GM12878 (cell line): Measurements from ENCODE around the gene LEF1. TPM values are rescaled to one million over a fixed set of nuclear protein-coding genes. Genes with fewer than 3 reads are reported as not detected.

Experiments used
- ATAC-seq: fragments of 200-7000 bp; cut with Tn5 transposase; 3 replicates; pipeline ENCODE4 v1.9.1; 2020; ENCODE audit warnings: mild to moderate bottlenecking, moderate library complexity
- BruUV-seq: library from RNA; stranded (reverse); fragments of 400-500 nt; replicated peaks from 2 replicates; lab custom pipeline; 2021; lab: Mats Ljungman, UMichigan
- CTCF ChIA-PET: fragments of 300-600 bp; sonication (Branson Sonifier 250); formaldehyde crosslinking; extraction: SDS; loops from one replicate; lab custom pipeline; 2021; ENCODE audit warnings: inconsistent platforms; lab: Yijun Ruan, JAX
- POLR2A ChIA-PET: fragments of 350-600 bp; formaldehyde crosslinking; extraction: SDS; loops from one replicate; lab custom pipeline; 2021; ENCODE audit warnings: inconsistent platforms; lab: Charles Lee
- RAD21 ChIA-PET: fragments of 300-600 bp; sonication (Branson Sonifier 250); formaldehyde crosslinking; loops from one replicate; lab custom pipeline; 2023; ENCODE audit warnings: antibody characterized with exemption; ENCODE audit not compliant: unreplicated experiment; lab: Charles Lee
- SMC1A ChIA-PET: fragments of 300-600 bp; sonication (Branson Sonifier 250); formaldehyde crosslinking; loops from one replicate; lab custom pipeline; 2023; ENCODE audit not compliant: unreplicated experiment, uncharacterized antibody; lab: Charles Lee
- DNase-seq: peaks from one replicate; pipeline ENCODE4 v3.0.0-alpha.2; 2011; ENCODE audit warnings: low read depth, low spot score
- FAIRE-seq: peaks from 3 replicates; lab custom pipeline; 2011; peaks lifted over from hg19 to GRCh38; lab: Jason Lieb, UNC
- H2AFZ ChIP-seq: 2 replicates; pipeline ENCODE4 v1.6.0; 2011; ENCODE audit warnings: low read depth, low read length, control low read depth; ENCODE audit not compliant: control insufficient read depth
- H3K27ac ChIP-seq: 2 replicates; pipeline ENCODE4 v1.5.1; 2011; ENCODE audit warnings: control low read depth; ENCODE audit not compliant: control insufficient read depth, insufficient read depth
- H3K27me3 ChIP-seq, 2 experiments: replicated peaks in 1 of 2; 2 replicates each; pipeline versions ENCODE4 v1.6.0 to v1.6.1; 2011; ENCODE audit warnings: low read length in 1 of 2; ENCODE audit not compliant: control insufficient read depth in 2 of 2, insufficient read depth in 2 of 2
- H3K36me3 ChIP-seq, 2 experiments: 2 replicates each; pipeline ENCODE4 v1.5.1; 2011; ENCODE audit warnings: low read length in 1 of 2; ENCODE audit not compliant: control insufficient read depth in 2 of 2, insufficient read depth in 2 of 2
- H3K4me1 ChIP-seq: 2 replicates; pipeline ENCODE4 v1.6.1; 2011; ENCODE audit warnings: mild to moderate bottlenecking, low read length, moderate library complexity, mixed read lengths; ENCODE audit not compliant: control insufficient read depth, insufficient read depth
- H3K4me2 ChIP-seq: 2 replicates; pipeline ENCODE4 v1.6.0; 2011; ENCODE audit warnings: control low read depth; ENCODE audit not compliant: control insufficient read depth, insufficient read depth
- H3K4me3 ChIP-seq: fragments of 200-600 bp; sonication (generic); 2 replicates; pipeline ENCODE4 v1.5.1; 2016
- H3K79me2 ChIP-seq: 2 replicates; pipeline ENCODE4 v1.6.0; 2011; ENCODE audit warnings: low read length; ENCODE audit not compliant: control insufficient read depth, insufficient read depth
- H3K9ac ChIP-seq: 2 replicates; pipeline ENCODE4 v1.8.0; 2011; ENCODE audit warnings: low read length, control low read depth, mixed read lengths; ENCODE audit not compliant: control insufficient read depth, insufficient read depth
- H3K9me3 ChIP-seq: replicated peaks from 3 replicates; pipeline ENCODE4 v1.5.1; 2011; ENCODE audit warnings: mild to moderate bottlenecking, low read length; ENCODE audit not compliant: control insufficient read depth, insufficient read depth
- H4K20me1 ChIP-seq: 2 replicates; pipeline ENCODE4 v1.6.0; 2011; ENCODE audit not compliant: control insufficient read depth, insufficient read depth
- EZH2 ChIP-seq: IDR thresholded peaks from 2 replicates; pipeline ENCODE4 v1.6.1; 2012; ENCODE audit warnings: low read depth, mild to moderate bottlenecking, control low read depth, inconsistent platforms, low read length, borderline replicate concordance; ENCODE audit not compliant: control insufficient read depth
- POU2F2 ChIP-seq: IDR thresholded peaks from 3 replicates; pipeline ENCODE4 v1.6.1; 2011; ENCODE audit warnings: low read depth, mild to moderate bottlenecking, low read length, borderline replicate concordance
- RAD21 ChIP-seq: IDR thresholded peaks from 2 replicates; pipeline ENCODE4 v1.6.1; 2011; ENCODE audit warnings: mild to moderate bottlenecking, low read depth, low read length, moderate library complexity; ENCODE audit not compliant: insufficient read depth
- STAT3 ChIP-seq: IDR thresholded peaks from 2 replicates; pipeline ENCODE4 v1.6.1; 2011; ENCODE audit warnings: low read depth, low read length, improper control_type of control experiment
- YY1 ChIP-seq: IDR thresholded peaks from 2 replicates; pipeline ENCODE4 v1.6.1; 2011; ENCODE audit warnings: low read depth, mild to moderate bottlenecking, low read length
- WGBS: methylation state at CpG from one replicate; pipeline ENCODE4 v1.1.6; 2016; ENCODE audit warnings: low lambda C conversion rate; ENCODE audit not compliant: insufficient replicate concordance, insufficient coverage; ENCODE audit errors: missing lambda C conversion rate; 5-methylcytosine and 5-hydroxymethylcytosine counted together
- in situ Hi-C: fragments of 300-500 bp; cut with MboI; formaldehyde crosslinking; loops from 9 replicates; pipeline ENCODE4 v1.14.3; 2018; ENCODE audit warnings: mixed read lengths
- intact Hi-C: fragments of 100-400 bp; cut with micrococcal nuclease; formaldehyde crosslinking; loops from one replicate; pipeline ENCODE4 v1.14.2; 2022; ENCODE audit not compliant: unreplicated experiment
- polyA plus RNA-seq, 11 experiments: library from polyadenylated mRNA; depleted of rRNA in 4 of 11; unstranded in 6 of 11; stranded (reverse) in 5 of 11; fragments of >200 nt; fragmentation: Nextera tagmentation in 4 of 11; fragmentation: Illumina TruSeq in 1 of 11; extraction: Ambion mirVana in 4 of 11; extraction: Trizol in 1 of 11; gene quantifications; 1 replicate in 1 of 11; 2 replicates in 10 of 11; pipeline versions ENCODE4 v1.2.1 to v1.2.3, GENCODE V29; 2011 to 2016; ENCODE audit warnings: inconsistent platforms in 2 of 11, missing spikeins in 2 of 11, low read depth in 1 of 11
- total RNA-seq, 4 experiments: library from RNA; depleted of rRNA in 3 of 4; stranded (reverse); fragments of >200 nt in 3 of 4; fragmentation: Illumina TruSeq in 1 of 4; extraction: Trizol in 1 of 4; gene quantifications; 2 replicates each; pipeline versions ENCODE4 v1.2.1 to v1.2.3, GENCODE V29; 2013 to 2021
- TF ChIP-seq, protein P1 (sequence below): IDR thresholded peaks from 2 replicates; pipeline ENCODE4 v1.6.1; 2012; ENCODE audit warnings: improper control_type of control experiment, low read depth, low read length; ENCODE audit not compliant: insufficient replicate concordance

The LEF1 gene
- total and polyA plus RNA-seq, 10 of the 15 experiments (the other 5 are each of a cell fraction or from before 2014, with no cell fraction given) = 10.2 to 38.1 (median 19.5) TPM

DNA sequence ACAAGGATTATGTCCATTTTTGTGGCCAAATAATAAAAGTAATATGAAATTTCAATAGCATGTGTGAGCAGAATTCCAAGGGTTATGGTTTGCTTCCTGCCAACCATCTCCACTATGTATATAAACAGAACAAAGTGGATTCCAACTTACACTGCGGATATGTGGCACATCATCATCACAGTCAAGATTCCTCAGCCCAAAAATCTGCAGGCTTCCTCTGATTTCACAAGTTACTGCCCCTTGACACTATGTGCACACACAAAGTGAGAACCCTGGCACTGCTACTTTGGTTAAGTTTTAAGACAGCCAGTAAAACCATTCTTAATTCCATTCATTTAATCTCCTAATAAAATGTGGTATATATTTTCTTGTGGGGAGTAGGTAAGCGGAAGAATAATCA lies 76.4 kb downstream of the LEF1 start (continued):
- TF ChIP-seq, protein P1, sequence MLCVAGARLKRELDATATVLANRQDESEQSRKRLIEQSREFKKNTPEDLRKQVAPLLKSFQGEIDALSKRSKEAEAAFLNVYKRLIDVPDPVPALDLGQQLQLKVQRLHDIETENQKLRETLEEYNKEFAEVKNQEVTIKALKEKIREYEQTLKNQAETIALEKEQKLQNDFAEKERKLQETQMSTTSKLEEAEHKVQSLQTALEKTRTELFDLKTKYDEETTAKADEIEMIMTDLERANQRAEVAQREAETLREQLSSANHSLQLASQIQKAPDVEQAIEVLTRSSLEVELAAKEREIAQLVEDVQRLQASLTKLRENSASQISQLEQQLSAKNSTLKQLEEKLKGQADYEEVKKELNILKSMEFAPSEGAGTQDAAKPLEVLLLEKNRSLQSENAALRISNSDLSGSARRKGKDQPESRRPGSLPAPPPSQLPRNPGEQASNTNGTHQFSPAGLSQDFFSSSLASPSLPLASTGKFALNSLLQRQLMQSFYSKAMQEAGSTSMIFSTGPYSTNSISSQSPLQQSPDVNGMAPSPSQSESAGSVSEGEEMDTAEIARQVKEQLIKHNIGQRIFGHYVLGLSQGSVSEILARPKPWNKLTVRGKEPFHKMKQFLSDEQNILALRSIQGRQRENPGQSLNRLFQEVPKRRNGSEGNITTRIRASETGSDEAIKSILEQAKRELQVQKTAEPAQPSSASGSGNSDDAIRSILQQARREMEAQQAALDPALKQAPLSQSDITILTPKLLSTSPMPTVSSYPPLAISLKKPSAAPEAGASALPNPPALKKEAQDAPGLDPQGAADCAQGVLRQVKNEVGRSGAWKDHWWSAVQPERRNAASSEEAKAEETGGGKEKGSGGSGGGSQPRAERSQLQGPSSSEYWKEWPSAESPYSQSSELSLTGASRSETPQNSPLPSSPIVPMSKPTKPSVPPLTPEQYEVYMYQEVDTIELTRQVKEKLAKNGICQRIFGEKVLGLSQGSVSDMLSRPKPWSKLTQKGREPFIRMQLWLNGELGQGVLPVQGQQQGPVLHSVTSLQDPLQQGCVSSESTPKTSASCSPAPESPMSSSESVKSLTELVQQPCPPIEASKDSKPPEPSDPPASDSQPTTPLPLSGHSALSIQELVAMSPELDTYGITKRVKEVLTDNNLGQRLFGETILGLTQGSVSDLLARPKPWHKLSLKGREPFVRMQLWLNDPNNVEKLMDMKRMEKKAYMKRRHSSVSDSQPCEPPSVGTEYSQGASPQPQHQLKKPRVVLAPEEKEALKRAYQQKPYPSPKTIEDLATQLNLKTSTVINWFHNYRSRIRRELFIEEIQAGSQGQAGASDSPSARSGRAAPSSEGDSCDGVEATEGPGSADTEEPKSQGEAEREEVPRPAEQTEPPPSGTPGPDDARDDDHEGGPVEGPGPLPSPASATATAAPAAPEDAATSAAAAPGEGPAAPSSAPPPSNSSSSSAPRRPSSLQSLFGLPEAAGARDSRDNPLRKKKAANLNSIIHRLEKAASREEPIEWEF = no peak
- TF ChIP-seq, all 136 proteins: peak for 0

DNA sequence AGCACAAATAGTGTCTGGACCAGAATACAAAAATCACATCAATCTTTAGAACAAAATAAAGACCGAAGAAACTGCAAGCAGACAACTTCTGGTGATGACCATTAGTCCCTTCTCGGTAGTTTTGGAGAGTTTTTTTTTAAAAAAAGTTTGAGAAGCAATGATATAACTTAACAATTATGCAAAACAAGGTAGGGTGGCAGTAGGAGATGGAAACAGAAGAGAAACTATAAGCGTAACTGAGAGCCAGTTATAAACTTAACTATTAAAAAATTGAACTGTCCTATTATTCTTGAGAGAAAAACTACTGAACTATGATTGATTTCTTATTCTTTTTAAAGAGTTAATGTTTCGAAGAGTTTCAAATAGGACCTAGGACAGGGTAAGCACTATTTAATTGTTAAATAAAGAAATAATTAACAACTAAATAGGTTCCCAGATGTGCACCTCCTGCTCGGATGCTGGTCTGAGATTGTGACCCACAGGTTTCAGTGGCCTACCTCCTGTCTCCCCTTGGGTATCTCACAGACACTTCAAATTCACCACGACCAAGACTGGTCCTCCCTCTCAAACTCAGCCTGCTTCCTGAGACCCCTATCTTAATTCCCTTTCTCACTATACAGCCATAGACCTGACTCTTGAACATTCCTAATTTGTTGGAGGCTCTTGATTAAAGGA lies 81.3 kb downstream of the LEF1 start:
- ChIA-PET POLR2A (no interaction called here), SMC1A (interaction anchor here (0.8 kb wide), 1 partner anchor 9 kb away, joined by 3 read pairs; no protein-coding TSS in a partner anchor), CTCF (no interaction called here), RAD21 (no interaction called here)
- H3K79me2 ChIP-seq = no peaks in the 10 kb centered on the region
- no peak for DNase-seq
- no peak overlapping the region for H3K9ac ChIP-seq
- WGBS = 35% methylated on average over 6 of the region's 6 CpGs
- no peaks in the 10 kb centered on the region for H3K9me3 ChIP-seq
- no peak overlapping the region for H3K4me2 ChIP-seq
- BruUV-seq = no TSS peak
- H3K4me3 ChIP-seq = no peak overlapping the region
- H3K4me1 ChIP-seq = no peaks in the 10 kb centered on the region
- H4K20me1 ChIP-seq = no peaks in the 10 kb centered on the region
- H2AFZ ChIP-seq = no peak overlapping the region
- H3K27ac ChIP-seq = no peak overlapping the region
- no peak for ATAC-seq
- intact Hi-C loops = no loop called here
- in situ Hi-C loops = no loop called here
- no peak for TF ChIP-seq RAD21
- no peak for TF ChIP-seq EZH2
- no peak for TF ChIP-seq POU2F2
- no peak for TF ChIP-seq STAT3
- TF ChIP-seq YY1 = no peak
- H3K27me3 ChIP-seq = no peaks in the 10 kb centered on the region
- H3K36me3 ChIP-seq = no peaks in the 10 kb centered on the region
- FAIRE-seq = no peak
